Measurements from ENCODE around the gene SURF2.
"Not testable (repeated sequence)": the region's sequence is repeated elsewhere in the genome, so short reads cannot be mapped to it uniquely, and the experiment has no call there.

Gene SURF2

GRCh38 chr9:133379153-133380086, 23.1 kb downstream of the SURF2 start:
- no peak for DNase-seq

GRCh38 chr9:133380734-133381133, 24.4 kb downstream of the SURF2 start:
- DNase-seq: no peak

GRCh38 chr9:133382507-133383141, 26.3 kb downstream of the SURF2 start:
- no peak for DNase-seq

- no peak for DNase-seq
These were observed 27.1 kb downstream of the SURF2 start for GRCh38 chr9:133383438-133383837.

- no peak for DNase-seq
These were observed 28.5 kb downstream of the SURF2 start for GRCh38 chr9:133384736-133385321.

GRCh38 chr9:133385452-133385851, 29.1 kb downstream of the SURF2 start:
- DNase-seq: no peak

GRCh38 chr9:133386338-133386737, 30.0 kb downstream of the SURF2 start:
- no peak for DNase-seq

GRCh38 chr9:133387680-133388079, 31.3 kb downstream of the SURF2 start:
- no peak for DNase-seq

- DNase-seq: no peak
These were observed 32.7 kb downstream of the SURF2 start for GRCh38 chr9:133389025-133389557.

- no peak for DNase-seq
These were observed 33.2 kb downstream of the SURF2 start for GRCh38 chr9:133389562-133389961.

GRCh38 chr9:133390713-133391112, 34.4 kb downstream of the SURF2 start:
- no peak for DNase-seq

- DNase-seq: not testable (repeated sequence)
These were observed 35.1 kb downstream of the SURF2 start for GRCh38 chr9:133391449-133391848.

- not testable (repeated sequence) for DNase-seq
These were observed 36.0 kb downstream of the SURF2 start for GRCh38 chr9:133392308-133392707.

GRCh38 chr9:133393399-133393798, 37.0 kb downstream of the SURF2 start:
- DNase-seq: no peak

- DNase-seq: no peak
These were observed 38.4 kb downstream of the SURF2 start for GRCh38 chr9:133394687-133395271.

GRCh38 chr9:133396952-133397351, 40.6 kb downstream of the SURF2 start:
- no peak for DNase-seq

- no peak for DNase-seq
These were observed 41.0 kb downstream of the SURF2 start for GRCh38 chr9:133397370-133397769.

GRCh38 chr9:133397895-133398294, 41.5 kb downstream of the SURF2 start:
- no peak for DNase-seq

- DNase-seq: no peak
These were observed 43.9 kb downstream of the SURF2 start for GRCh38 chr9:133400292-133400691.

- no peak for DNase-seq
These were observed 45.2 kb downstream of the SURF2 start for GRCh38 chr9:133401588-133401987.

GRCh38 chr9:133402689-133403088, 46.3 kb downstream of the SURF2 start:
- DNase-seq: no peak

- no peak for DNase-seq
These were observed 47.6 kb downstream of the SURF2 start for GRCh38 chr9:133403766-133404453.
